Measurements from ENCODE around the gene SHC2.
A peak's percentile ranks its signal among the peaks of the same experiment; 100 is the strongest.

SHC2 gene

GRCh38 chr19:406135-406781 lies 54.6 kb downstream of the SHC2 start:
- H3K36me3 ChIP-seq (ENCODE audit: control insufficient read depth in 2 of 2, insufficient read depth in 1 of 2, low read length in 2 of 2) = no peaks in the 10 kb centered on the region
- TF ChIP-seq HOXA7 (CRISPR knock-in tag; IDR thresholded peaks at IDR 0.05; ENCODE audit: borderline replicate concordance) (no peak), IKZF3 (tag by site-specific recombination; IDR thresholded peaks at IDR 0.05) (no peak), ZNF548 (tag by site-specific recombination; IDR thresholded peaks at IDR 0.05) (no peak), ZNF624 (tag by site-specific recombination; IDR thresholded peaks at IDR 0.05) (no peak)
- TF ChIP-seq, protein P1, sequence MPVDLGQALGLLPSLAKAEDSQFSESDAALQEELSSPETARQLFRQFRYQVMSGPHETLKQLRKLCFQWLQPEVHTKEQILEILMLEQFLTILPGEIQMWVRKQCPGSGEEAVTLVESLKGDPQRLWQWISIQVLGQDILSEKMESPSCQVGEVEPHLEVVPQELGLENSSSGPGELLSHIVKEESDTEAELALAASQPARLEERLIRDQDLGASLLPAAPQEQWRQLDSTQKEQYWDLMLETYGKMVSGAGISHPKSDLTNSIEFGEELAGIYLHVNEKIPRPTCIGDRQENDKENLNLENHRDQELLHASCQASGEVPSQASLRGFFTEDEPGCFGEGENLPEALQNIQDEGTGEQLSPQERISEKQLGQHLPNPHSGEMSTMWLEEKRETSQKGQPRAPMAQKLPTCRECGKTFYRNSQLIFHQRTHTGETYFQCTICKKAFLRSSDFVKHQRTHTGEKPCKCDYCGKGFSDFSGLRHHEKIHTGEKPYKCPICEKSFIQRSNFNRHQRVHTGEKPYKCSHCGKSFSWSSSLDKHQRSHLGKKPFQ (tag by site-specific recombination; IDR thresholded peaks at IDR 0.05) = peak; percentile 76; the same call in 1 of the 2 replicates
- CTCF ChIA-PET = interaction anchor here (0.7 kb wide), 1 partner anchor 32 kb away, joined by 4 read pairs; no protein-coding TSS in a partner anchor
- POLR2A ChIA-PET = interaction anchor here (0.6 to 1.5 kb wide), 2 partner anchors 83 to 150 kb away, joined by 3 to 4 read pairs; no protein-coding TSS in a partner anchor
- no peaks in the 10 kb centered on the region for H3K9me3 ChIP-seq (ENCODE audit: control insufficient read depth, insufficient read depth, low read depth, low read length)
- H3K4me3 ChIP-seq (ENCODE audit: low read depth, low read length) = no peak overlapping the region
- no peak overlapping the region for H3K27ac ChIP-seq (ENCODE audit: extremely low read depth, low read depth, low read length)
- H3K4me1 ChIP-seq (ENCODE audit: control insufficient read depth, insufficient read depth, low read length) = peaks cover 10% of the 10 kb centered on the region

DNA sequence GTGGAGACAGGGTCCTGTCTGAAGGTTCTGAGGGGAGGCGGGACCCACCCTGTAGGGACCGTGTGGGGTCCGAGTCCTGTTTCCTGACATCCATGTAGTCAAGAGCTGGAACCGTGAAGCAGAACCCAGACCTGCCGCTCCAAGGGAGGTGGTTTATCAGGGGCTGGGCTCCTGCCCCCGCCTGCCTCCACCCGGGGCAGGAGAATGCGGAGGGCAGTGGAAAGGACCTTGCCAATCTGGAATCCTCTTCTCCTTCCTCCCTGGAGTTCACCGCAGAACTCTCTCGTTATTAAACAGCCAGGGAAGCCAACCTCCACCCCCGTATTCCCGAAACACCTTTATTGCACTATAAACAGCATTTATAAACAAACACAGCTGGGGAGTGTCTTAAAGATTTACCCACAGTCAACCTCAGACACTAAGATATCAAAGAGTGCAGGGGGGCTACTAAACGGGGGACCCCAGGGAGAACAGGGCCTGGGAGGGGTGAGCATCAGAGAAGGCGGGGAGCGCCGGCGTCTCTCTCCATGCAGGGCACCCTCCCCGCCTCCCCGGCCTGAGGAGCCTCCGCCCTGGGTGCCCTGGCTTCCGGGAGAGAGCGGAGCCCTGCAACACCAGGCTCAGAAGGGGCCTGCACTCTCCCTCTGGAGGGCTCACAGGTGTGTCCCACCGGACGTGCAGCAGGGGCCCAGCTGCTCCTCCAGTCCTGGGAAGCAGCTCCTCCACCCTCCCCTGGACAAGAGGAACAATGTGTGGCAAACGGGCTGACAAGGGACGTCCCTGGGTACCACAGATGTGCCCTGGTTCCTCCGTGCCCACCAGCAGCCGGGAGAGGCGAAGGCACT lies 55.5 kb downstream of the SHC2 start:
- CTCF ChIA-PET = interaction anchor here (0.5 to 0.7 kb wide), 2 partner anchors 33 to 105 kb away, joined by 3 to 4 read pairs; no protein-coding TSS in a partner anchor
- peak; percentile 28; the same call in 1 of the 2 replicates for TF ChIP-seq ZBTB20 (tag by site-specific recombination; IDR thresholded peaks at IDR 0.05)
- peak; percentile 45; the same call in 1 of the 2 replicates for TF ChIP-seq ZEB2 (tag by site-specific recombination; IDR thresholded peaks at IDR 0.05)
- TF ChIP-seq ZNF202 (tag by site-specific recombination; IDR thresholded peaks at IDR 0.05; ENCODE audit: borderline replicate concordance) = no peak
- TF ChIP-seq, protein P2, sequence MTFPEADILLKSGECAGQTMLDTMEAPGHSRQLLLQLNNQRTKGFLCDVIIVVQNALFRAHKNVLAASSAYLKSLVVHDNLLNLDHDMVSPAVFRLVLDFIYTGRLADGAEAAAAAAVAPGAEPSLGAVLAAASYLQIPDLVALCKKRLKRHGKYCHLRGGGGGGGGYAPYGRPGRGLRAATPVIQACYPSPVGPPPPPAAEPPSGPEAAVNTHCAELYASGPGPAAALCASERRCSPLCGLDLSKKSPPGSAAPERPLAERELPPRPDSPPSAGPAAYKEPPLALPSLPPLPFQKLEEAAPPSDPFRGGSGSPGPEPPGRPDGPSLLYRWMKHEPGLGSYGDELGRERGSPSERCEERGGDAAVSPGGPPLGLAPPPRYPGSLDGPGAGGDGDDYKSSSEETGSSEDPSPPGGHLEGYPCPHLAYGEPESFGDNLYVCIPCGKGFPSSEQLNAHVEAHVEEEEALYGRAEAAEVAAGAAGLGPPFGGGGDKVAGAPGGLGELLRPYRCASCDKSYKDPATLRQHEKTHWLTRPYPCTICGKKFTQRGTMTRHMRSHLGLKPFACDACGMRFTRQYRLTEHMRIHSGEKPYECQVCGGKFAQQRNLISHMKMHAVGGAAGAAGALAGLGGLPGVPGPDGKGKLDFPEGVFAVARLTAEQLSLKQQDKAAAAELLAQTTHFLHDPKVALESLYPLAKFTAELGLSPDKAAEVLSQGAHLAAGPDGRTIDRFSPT (tag by site-specific recombination; IDR thresholded peaks at IDR 0.05) = 0 out of 2 replicates have a peak, but pooled peaks have one; percentile 27
- TF ChIP-seq ZNF341 (tag by site-specific recombination; IDR thresholded peaks at IDR 0.05; ENCODE audit: low read depth) = peak; percentile 83
- TF ChIP-seq ZNF513 (tag by site-specific recombination; IDR thresholded peaks at IDR 0.05) = peak; percentile 45; the same call in 1 of the 2 replicates
- TF ChIP-seq ZBTB48 (tag by site-specific recombination; IDR thresholded peaks at IDR 0.05) = peak; percentile 40; the same call in 1 of the 2 replicates
- TF ChIP-seq IKZF3 (tag by site-specific recombination; IDR thresholded peaks at IDR 0.05) = peak; percentile 54
- TF ChIP-seq FEZF1 (tag by site-specific recombination; IDR thresholded peaks at IDR 0.05) = no peak
- TF ChIP-seq ZNF600 (tag by site-specific recombination; IDR thresholded peaks at IDR 0.05) = peak; percentile 59
- peak; percentile 82 for TF ChIP-seq ZIC2 (tag by site-specific recombination; IDR thresholded peaks at IDR 0.05)
- TF ChIP-seq MZF1 (tag by site-specific recombination; IDR thresholded peaks at IDR 0.05; ENCODE audit: borderline replicate concordance) = no peak
- TF ChIP-seq GLIS1 (tag by site-specific recombination; IDR thresholded peaks at IDR 0.05) = peak; percentile 97
- TF ChIP-seq ZNF398 (tag by site-specific recombination; IDR thresholded peaks at IDR 0.05) = 0 out of 2 replicates have a peak, but pooled peaks have one; percentile 20
- TF ChIP-seq KLF8 (tag by site-specific recombination; IDR thresholded peaks at IDR 0.05) = 0 out of 2 replicates have a peak, but pooled peaks have one; percentile 4
- no peak for TF ChIP-seq ZNF121 (tag by site-specific recombination; IDR thresholded peaks at IDR 0.05)
- 0 out of 2 replicates have a peak, but pooled peaks have one; percentile 25 for TF ChIP-seq ZNF335 (tag by site-specific recombination; conservative IDR thresholded peaks at IDR 0.05)
- TF ChIP-seq ZSCAN30 (tag by site-specific recombination; IDR thresholded peaks at IDR 0.05) = no peak
- no peak for TF ChIP-seq ZNF701 (tag by site-specific recombination; IDR thresholded peaks at IDR 0.05)
- TF ChIP-seq ZNF48 (tag by site-specific recombination; IDR thresholded peaks at IDR 0.05) = no peak

More for the DNA sequence above, 55.5 kb downstream of the SHC2 start:
- Histone ChIP-seq H3K4me3 (ENCODE audit: low read depth, low read length) (no peak overlapping the region), H3K27ac (ENCODE audit: extremely low read depth, low read depth, low read length) (no peak overlapping the region), H3K36me3 (ENCODE audit: control insufficient read depth in 2 of 2, insufficient read depth in 1 of 2, low read length in 2 of 2) (no peaks in the 10 kb centered on the region), H3K9me3 (ENCODE audit: control insufficient read depth, insufficient read depth, low read depth, low read length) (no peaks in the 10 kb centered on the region), H3K4me1 (ENCODE audit: control insufficient read depth, insufficient read depth, low read length) (peaks cover 10% of the 10 kb centered on the region)
- POLR2A ChIA-PET = interaction anchor here (0.6 to 1.5 kb wide), 2 partner anchors 84 to 150 kb away, joined by 3 to 4 read pairs; no protein-coding TSS in a partner anchor

All from HEK293 (cell line).